Islet precursor cell (in vitro differentiated cells): ENCODE results near the gene RAD51B.
"Not testable (repeated sequence)": the region's sequence is repeated elsewhere in the genome, so short reads cannot be mapped to it uniquely, and the experiment has no call there.

ENCODE experiments used
- DNase-seq: peaks from one replicate; pipeline ENCODE4 v3.0.0-alpha.2; 2018

Gene RAD51B

DNA sequence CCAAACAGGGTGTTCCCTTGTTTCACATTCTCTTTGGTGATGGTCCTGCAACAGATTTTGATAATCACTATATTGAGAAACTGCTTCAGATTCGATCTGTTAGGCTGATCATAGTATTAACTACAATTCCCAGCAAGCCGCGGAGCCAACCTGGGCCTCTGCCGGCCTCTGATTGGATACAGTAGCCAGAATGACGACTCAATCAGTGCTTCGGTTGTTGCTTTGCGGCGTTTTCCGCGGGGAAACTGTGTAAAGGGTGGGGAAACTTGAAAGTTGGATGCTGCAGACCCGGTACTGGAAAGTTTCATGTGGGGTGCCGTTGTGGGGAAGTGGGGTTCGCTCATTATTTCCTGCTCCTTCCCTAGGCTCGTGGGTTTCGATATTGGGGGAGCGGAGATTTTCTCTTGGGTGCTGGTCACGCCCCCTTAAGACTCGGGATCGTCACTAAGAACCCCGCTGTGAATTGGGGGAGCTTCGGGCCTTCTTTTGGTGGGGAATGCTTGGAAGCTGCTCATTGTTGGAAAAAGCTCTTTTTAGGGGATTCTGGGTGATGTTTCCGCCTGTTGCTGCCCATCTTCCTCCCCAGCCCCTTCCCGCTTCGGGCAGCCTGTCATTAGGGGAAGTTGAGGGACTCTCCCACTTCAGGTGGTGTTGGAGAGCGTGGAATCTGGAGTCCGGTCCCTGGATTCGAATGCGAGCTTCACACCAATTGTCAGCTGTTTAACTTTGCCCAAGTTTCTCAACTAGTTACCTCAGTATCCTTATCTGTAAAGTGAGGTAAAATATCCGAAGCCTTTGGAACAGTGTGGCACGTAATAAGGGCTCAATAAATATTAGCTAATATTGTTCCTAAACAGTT, at the start of gene RAD51B:
RAD51B (plus strand) TSS at position 217 of the 859 bp plus-strand sequence.
- peak; percentile 85 for DNase-seq

DNA sequence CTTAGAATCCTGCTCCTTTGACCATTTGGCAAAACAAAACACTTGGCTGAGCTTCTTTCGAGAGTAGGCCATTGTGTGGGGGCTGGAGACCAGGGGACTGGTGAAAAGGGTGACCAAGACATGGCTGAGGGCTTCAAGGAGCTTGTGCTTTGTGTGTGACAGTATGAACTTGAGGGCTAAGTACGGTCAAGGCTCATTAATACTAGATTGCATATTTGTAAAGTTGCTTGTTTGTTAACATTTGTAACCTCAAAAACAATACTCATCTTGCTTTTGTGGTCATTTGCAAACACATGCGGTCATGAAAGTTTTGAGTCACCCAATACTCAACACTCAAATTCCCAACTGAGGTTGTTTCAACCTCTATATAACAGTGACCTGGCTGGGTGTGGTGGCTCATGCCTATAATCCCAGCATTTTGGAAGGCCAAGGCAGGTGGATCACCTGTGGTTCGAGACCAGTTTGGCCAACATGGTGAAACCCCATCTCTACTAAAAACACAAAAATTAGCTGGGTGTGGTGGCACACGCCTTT, 45.7 kb upstream of the RAD51B start:
- DNase-seq = peak; percentile 24

GRCh38 chr14:67776653-67777322, 42.8 kb upstream of the RAD51B start:
- DNase-seq = no peak

- no peak for DNase-seq
Measured at GRCh38 chr14:67778792-67779191, 40.8 kb upstream of the RAD51B start.

- DNase-seq = no peak
Measured at GRCh38 chr14:67782090-67782489, 37.5 kb upstream of the RAD51B start.

- DNase-seq = peak; percentile 31
Measured at GRCh38 chr14:67784244-67784823, 35.2 kb upstream of the RAD51B start.

DNA sequence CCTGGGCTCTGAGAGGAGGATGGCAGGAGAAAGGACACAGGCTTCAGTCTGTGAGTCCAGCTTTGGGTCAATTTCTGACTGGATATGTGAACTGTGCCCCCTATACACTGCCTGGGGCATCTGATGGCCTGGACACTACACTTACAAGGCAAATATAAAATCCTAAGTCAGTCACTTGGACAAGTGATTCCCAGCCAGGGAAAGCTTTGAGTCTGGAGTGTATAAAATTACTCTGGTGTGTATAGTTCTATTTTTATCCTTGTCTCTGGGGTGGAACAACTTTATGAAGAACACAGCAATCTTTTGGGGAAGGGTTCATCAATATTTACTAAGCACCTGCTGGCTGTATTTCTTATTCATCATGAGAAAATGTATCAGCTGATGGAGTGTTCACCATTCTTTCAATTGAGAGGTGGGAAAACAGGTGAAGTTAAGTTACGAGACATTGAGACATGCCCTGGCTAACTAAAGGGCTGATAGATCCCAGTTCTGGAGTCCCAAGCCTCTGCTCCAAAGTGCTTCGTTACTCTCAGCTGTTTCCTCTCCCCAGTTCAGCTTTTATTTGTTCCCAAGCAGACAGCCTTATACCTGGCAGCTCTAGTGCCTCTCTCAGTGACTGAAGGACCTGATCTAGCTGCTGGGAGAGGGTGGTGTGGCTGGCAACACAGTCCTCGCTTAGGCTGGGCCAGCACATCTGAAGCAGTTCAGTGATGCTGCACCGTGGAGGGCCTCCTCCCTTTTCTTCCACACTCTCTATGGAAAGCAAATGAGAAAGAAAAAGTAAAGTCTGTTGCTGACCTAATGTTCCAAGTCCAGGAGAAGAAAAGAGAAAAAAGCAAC, 34.1 kb upstream of the RAD51B start:
- DNase-seq = peak; percentile 20

GRCh38 chr14:67787673-67788072, 31.9 kb upstream of the RAD51B start:
- DNase-seq = no peak

DNA sequence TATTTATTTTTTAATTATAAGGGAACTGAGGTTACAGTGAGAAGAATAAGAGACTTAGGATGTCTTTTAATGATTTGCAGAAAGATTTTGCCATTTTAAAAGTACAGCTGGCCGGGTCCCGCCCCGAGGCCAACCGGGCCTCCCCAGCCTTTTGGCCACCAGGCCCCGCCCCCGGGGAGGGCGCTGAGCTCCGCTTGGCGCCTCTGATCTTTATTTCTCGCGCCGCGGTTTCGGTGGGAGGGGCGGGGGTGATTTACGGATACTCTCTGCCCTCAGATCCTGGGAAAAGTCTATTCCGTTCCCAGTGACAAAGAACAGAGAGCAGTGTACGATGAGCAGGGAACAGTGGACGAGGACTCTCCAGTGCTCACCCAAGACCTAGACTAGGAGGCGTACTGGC, 20.8 kb upstream of the RAD51B start:
- no peak for DNase-seq

GRCh38 chr14:67800743-67801142, 18.8 kb upstream of the RAD51B start:
- DNase-seq = no peak

DNA sequence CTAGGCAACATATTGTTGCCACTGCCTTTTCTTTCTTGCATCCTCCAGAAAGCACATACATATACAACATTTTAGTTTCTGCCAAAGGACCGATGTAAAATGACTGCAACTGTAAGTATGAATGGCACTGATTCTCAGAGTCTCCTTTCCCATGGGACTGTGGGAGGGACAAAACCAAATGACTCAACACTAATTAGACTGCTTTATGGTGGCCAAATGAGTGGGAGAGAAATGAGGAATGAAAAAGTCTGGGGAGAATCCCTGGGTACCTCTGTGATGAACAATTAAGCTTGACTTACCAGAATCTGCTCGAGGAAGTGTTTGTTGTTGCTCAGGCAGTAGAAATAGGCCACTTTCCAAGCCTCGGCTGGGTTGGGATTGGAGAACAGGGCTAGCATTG, 13.3 kb upstream of the RAD51B start:
- DNase-seq = no peak

- no peak for DNase-seq
Measured at GRCh38 chr14:67814821-67815220, 4.8 kb upstream of the RAD51B start.

DNA sequence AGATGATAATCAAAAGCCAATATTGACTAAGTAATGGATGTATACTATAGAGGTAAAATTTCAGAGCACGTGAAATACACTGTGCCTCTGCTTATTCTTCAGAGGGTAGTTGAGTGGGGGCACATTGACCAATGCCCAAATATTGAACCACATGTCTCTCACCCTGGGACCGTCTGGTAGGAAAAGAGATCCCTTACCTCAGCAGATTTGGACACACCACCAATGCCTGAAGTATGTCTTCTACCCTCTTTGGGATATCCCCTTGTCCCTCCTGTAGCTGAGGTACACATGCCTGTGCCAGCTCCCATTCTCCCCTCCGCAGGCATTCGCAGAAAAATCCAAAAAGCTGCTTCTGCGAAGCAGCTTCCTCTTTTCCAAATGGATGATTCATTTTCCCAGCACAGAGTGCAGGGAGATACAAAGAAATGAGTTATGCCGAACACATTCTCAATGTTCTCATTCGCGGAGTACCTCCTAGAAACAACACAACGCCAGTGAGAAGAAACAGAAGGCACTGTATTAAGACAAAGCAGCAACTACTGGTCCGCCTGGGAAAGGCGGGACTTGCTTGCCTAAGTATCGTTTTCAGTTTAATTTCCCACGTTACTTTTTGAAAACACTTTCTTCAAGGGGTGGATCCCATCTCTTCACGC, 3.9 kb upstream of the RAD51B start:
- DNase-seq = no peak

DNA sequence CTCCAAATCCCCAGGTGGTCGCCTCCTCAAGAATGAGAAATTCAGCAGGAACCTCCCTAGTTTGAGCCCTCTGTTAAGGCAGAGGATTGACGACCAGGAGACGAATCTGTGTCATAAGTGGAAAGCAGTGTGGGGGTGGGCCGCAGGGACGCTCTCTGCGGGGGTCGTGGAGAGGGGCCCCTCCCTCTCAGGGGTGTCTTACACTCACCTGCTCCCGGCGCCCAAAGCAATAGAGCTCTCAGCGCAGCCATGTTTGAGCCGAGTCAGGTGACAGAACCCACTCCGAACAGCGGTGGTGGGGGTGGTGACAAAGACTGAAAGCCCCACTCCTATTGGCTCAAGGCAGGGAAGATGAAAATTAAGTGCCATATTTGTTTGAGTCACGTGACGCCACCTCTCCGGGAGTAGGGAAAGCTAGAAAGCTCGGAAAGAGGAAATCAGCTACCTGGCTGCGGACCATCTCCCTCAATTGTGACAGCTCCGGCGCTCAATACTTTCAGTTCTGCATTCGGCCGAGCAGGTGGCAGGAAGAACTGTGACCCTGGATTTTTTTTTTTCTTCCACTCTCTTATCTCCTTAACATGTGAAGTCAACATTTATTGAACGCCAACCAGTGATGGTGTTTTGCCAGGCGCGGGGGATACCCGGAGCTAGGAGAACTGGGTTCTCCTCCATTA, 3.1 kb upstream of the RAD51B start, which contains the start of gene ZFYVE26:
ZFYVE26 (minus strand) TSS at position 265 of the 677 bp plus-strand sequence. CDS start 627 bp downstream, outside the sequence.
- peak; percentile 98 for DNase-seq

- no peak for DNase-seq
Measured at GRCh38 chr14:67817750-67818438, 1.7 kb upstream of the RAD51B start.

- DNase-seq = not testable (repeated sequence)
Measured at GRCh38 chr14:67818476-67818875, 1.1 kb upstream of the RAD51B start.

- no peak for DNase-seq
Measured at GRCh38 chr14:67820428-67820971, 921 bp downstream of the RAD51B start.

DNA sequence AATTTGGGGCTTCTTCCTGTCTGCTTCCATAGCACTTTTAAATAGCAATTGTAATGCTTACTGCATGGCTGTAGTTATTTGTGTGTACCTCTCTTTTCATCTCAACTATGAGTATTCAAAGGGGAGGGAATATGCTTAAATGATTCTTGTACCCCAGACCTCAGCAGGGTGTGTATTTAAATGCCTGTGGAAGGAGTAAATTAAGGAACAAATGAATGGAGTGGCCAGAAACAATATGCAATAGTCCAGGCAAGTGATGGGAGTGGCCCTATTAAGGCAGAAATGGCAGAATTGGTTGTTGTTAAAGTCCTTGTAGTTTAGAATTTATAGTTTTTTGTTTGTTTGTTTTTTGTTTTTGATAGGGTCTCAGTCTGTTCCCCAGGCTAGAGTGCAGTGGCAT, 1.5 kb downstream of the RAD51B start:
- no peak for DNase-seq

GRCh38 chr14:67831113-67831512, 11.5 kb downstream of the RAD51B start:
- no peak for DNase-seq

- DNase-seq = no peak
Measured at GRCh38 chr14:67833403-67833802, 13.8 kb downstream of the RAD51B start.
